Nephron progenitor cell (in vitro differentiated cells): ENCODE data around the gene RPS3.
A peak's percentile ranks its signal among the peaks of the same experiment; 100 is the strongest.

Experiments used
- DNase-seq: peaks from one replicate; pipeline ENCODE4 v3.0.0; 2021
- H3K27ac Mint-ChIP-seq: 2 replicates; pipeline ENCODE4 v1.8.0; 2021; ENCODE audit warnings: mild to moderate bottlenecking, moderate library complexity, mixed read lengths
- H3K27me3 Mint-ChIP-seq: 2 replicates; pipeline ENCODE4 v1.8.0; 2021; ENCODE audit warnings: mild to moderate bottlenecking, low read depth, mixed read lengths; ENCODE audit not compliant: poor library complexity
- H3K36me3 Mint-ChIP-seq: 2 replicates; pipeline ENCODE4 v1.8.0; 2021; ENCODE audit warnings: low read depth, mixed read lengths
- H3K4me1 Mint-ChIP-seq: 2 replicates; pipeline ENCODE4 v1.8.0; 2021; ENCODE audit warnings: mixed read lengths
- H3K4me3 Mint-ChIP-seq: 2 replicates; pipeline ENCODE4 v1.8.0; 2021; ENCODE audit warnings: mild to moderate bottlenecking, moderate library complexity, mixed read lengths
- H3K9me3 Mint-ChIP-seq: 2 replicates; pipeline ENCODE4 v1.8.0; 2021; ENCODE audit warnings: mild to moderate bottlenecking, moderate library complexity, mixed read lengths
- CTCF ChIP-seq: fragments of 200-600 bp; sonication (generic); IDR thresholded peaks from 2 replicates; pipeline ENCODE4 v1.5.0; 2021; ENCODE audit warnings: antibody characterized with exemption

Gene RPS3

GRCh38 chr11:75450826-75451821 lies 51.8 kb downstream of the RPS3 start:
- Mint-ChIP-seq H3K4me1 (peaks cover 11% of the 10 kb centered on the region), H3K27me3 (peaks cover 51% of the 10 kb centered on the region), H3K4me3 (no peak overlapping the region), H3K27ac (no peak overlapping the region), H3K9me3 (no peaks in the 10 kb centered on the region), H3K36me3 (no peaks in the 10 kb centered on the region)
- TF ChIP-seq CTCF: peak; percentile 72
- DNase-seq: peak; percentile 65

- Mint-ChIP-seq H3K36me3 (no peaks in the 10 kb centered on the region), H3K27me3 (peaks cover 41% of the 10 kb centered on the region), H3K27ac (no peak overlapping the region), H3K4me3 (no peak overlapping the region), H3K4me1 (peaks cover 12% of the 10 kb centered on the region), H3K9me3 (no peaks in the 10 kb centered on the region)
- no peak for TF ChIP-seq CTCF
- no peak for DNase-seq
Observed at GRCh38 chr11:75453916-75454655, 54.8 kb downstream of the RPS3 start.

GRCh38 chr11:75454987-75455386 lies 55.7 kb downstream of the RPS3 start:
- no peak overlapping the region for H3K4me3 Mint-ChIP-seq

More at GRCh38 chr11:75454987-75455386, 55.7 kb downstream of the RPS3 start:
- Mint-ChIP-seq H3K9me3 (no peaks in the 10 kb centered on the region), H3K4me1 (peaks cover 12% of the 10 kb centered on the region), H3K27me3 (peaks cover 35% of the 10 kb centered on the region), H3K27ac (no peak overlapping the region), H3K36me3 (no peaks in the 10 kb centered on the region)
- no peak for DNase-seq
- no peak for TF ChIP-seq CTCF
